Activated T-cell treated with anti-CD3 and anti-CD28 coated beads, Interleukin-2, amount 50 U/mL, for 4 hours (primary cell): ENCODE results near the gene FOXN1. TPM values are rescaled to one million over a fixed set of nuclear protein-coding genes. Genes with fewer than 3 reads are reported as not detected.

Source experiments
- ATAC-seq, 2 donors: fragments of 200-7000 bp; cut with Tn5 transposase; one replicate each; pipeline ENCODE4 v1.10.0; 2021
- DNase-seq: peaks from one replicate; pipeline ENCODE4 v3.0.0-alpha.2; 2020
- H3K27me3 Mint-ChIP-seq: one replicate; pipeline ENCODE4 v1.8.0; 2021; ENCODE audit warnings: low read depth, mixed read lengths
- H3K36me3 Mint-ChIP-seq: one replicate; pipeline ENCODE4 v1.8.0; 2022; ENCODE audit warnings: mixed read lengths; ENCODE audit not compliant: insufficient read depth
- H3K4me1 Mint-ChIP-seq: one replicate; pipeline ENCODE4 v1.8.0; 2021; ENCODE audit warnings: low read depth, mixed read lengths
- H3K4me3 Mint-ChIP-seq: one replicate; pipeline ENCODE4 v1.8.0; 2021; ENCODE audit warnings: mild to moderate bottlenecking, moderate library complexity, mixed read lengths
- H3K9me3 Mint-ChIP-seq: one replicate; pipeline ENCODE4 v1.8.0; 2021; ENCODE audit warnings: mixed read lengths
- total RNA-seq, 3 donors: library from RNA; stranded (reverse); gene quantifications; one replicate each; pipeline ENCODE4 v1.2.1, GENCODE V29; 2021

The FOXN1 gene
- total RNA-seq, 3 donors from 2014 or later: not detected

GRCh38 chr17:28533091-28533807 lies 27.1 kb downstream of the FOXN1 start:
- Mint-ChIP-seq H3K27me3 (peaks cover 1% of the 10 kb centered on the region), H3K36me3 (no peaks in the 10 kb centered on the region), H3K9me3 (no peaks in the 10 kb centered on the region), H3K4me1 (no peaks in the 10 kb centered on the region), H3K4me3 (no peak overlapping the region)
- no peak for ATAC-seq
- DNase-seq: no peak

- Mint-ChIP-seq H3K36me3 (no peaks in the 10 kb centered on the region), H3K4me1 (no peaks in the 10 kb centered on the region), H3K27me3 (peaks cover 1% of the 10 kb centered on the region), H3K4me3 (no peak overlapping the region), H3K9me3 (no peaks in the 10 kb centered on the region)
- DNase-seq (no peak), ATAC-seq (no peak)
These were observed 28.7 kb downstream of the FOXN1 start for GRCh38 chr17:28534740-28535375.

- Mint-ChIP-seq H3K4me3 (no peak overlapping the region), H3K9me3 (no peaks in the 10 kb centered on the region), H3K36me3 (no peaks in the 10 kb centered on the region), H3K27me3 (peaks cover 1% of the 10 kb centered on the region), H3K4me1 (no peaks in the 10 kb centered on the region)
- DNase-seq: no peak
- no peak for ATAC-seq
These were observed 30.5 kb downstream of the FOXN1 start for GRCh38 chr17:28536532-28537218.

GRCh38 chr17:28537219-28537610 lies 31.1 kb downstream of the FOXN1 start:
- no peaks in the 10 kb centered on the region for H3K36me3 Mint-ChIP-seq
- H3K4me3 Mint-ChIP-seq: no peak overlapping the region
- DNase-seq: no peak
- H3K27me3 Mint-ChIP-seq: peaks cover 1% of the 10 kb centered on the region
- H3K9me3 Mint-ChIP-seq: no peaks in the 10 kb centered on the region
- H3K4me1 Mint-ChIP-seq: no peaks in the 10 kb centered on the region
- no peak for ATAC-seq

GRCh38 chr17:28538296-28538895 lies 32.2 kb downstream of the FOXN1 start:
- Mint-ChIP-seq H3K4me1 (no peaks in the 10 kb centered on the region), H3K9me3 (no peaks in the 10 kb centered on the region)

GRCh38 chr17:28540231-28540630 lies 34.1 kb downstream of the FOXN1 start:
- Mint-ChIP-seq H3K9me3 (no peaks in the 10 kb centered on the region), H3K4me1 (no peaks in the 10 kb centered on the region), H3K4me3 (no peak overlapping the region), H3K36me3 (no peaks in the 10 kb centered on the region), H3K27me3 (peaks cover 1% of the 10 kb centered on the region)
- ATAC-seq (peak in 1 of 2 donors; percentile 22), DNase-seq (no peak)

More at GRCh38 chr17:28538296-28538895, 32.2 kb downstream of the FOXN1 start:
- ATAC-seq (no peak), DNase-seq (no peak)
- Mint-ChIP-seq H3K4me3 (no peak overlapping the region), H3K36me3 (no peaks in the 10 kb centered on the region), H3K27me3 (peaks cover 1% of the 10 kb centered on the region)

GRCh38 chr17:28541439-28541838 lies 35.3 kb downstream of the FOXN1 start:
- ATAC-seq: no peak
- Mint-ChIP-seq H3K4me3 (no peak overlapping the region), H3K9me3 (no peaks in the 10 kb centered on the region), H3K4me1 (no peaks in the 10 kb centered on the region), H3K27me3 (peaks cover 1% of the 10 kb centered on the region), H3K36me3 (no peaks in the 10 kb centered on the region)
- DNase-seq: no peak

GRCh38 chr17:28544402-28545140 lies 38.4 kb downstream of the FOXN1 start:
- Mint-ChIP-seq H3K4me3 (no peak overlapping the region), H3K36me3 (no peaks in the 10 kb centered on the region), H3K27me3 (no peaks in the 10 kb centered on the region), H3K4me1 (peaks cover 21% of the 10 kb centered on the region), H3K9me3 (no peaks in the 10 kb centered on the region)
- DNase-seq (no peak), ATAC-seq (no peak)

- H3K27me3 Mint-ChIP-seq: no peaks in the 10 kb centered on the region
- H3K4me1 Mint-ChIP-seq: peaks cover 27% of the 10 kb centered on the region
- no peak overlapping the region for H3K4me3 Mint-ChIP-seq
These were observed 39.0 kb downstream of the FOXN1 start for GRCh38 chr17:28545141-28545503.

GRCh38 chr17:28545787-28546415 lies 39.8 kb downstream of the FOXN1 start:
- no peak for DNase-seq
- Mint-ChIP-seq H3K27me3 (no peaks in the 10 kb centered on the region), H3K4me1 (peaks cover 35% of the 10 kb centered on the region), H3K36me3 (no peaks in the 10 kb centered on the region), H3K9me3 (no peaks in the 10 kb centered on the region), H3K4me3 (no peak overlapping the region)
- no peak for ATAC-seq

More at GRCh38 chr17:28545141-28545503, 39.0 kb downstream of the FOXN1 start:
- DNase-seq: no peak
- Mint-ChIP-seq H3K9me3 (no peaks in the 10 kb centered on the region), H3K36me3 (no peaks in the 10 kb centered on the region)
- no peak for ATAC-seq

GRCh38 chr17:28547096-28547622 lies 41.0 kb downstream of the FOXN1 start:
- Mint-ChIP-seq H3K27me3 (no peaks in the 10 kb centered on the region), H3K4me3 (no peak overlapping the region), H3K4me1 (peaks cover 45% of the 10 kb centered on the region), H3K36me3 (no peaks in the 10 kb centered on the region), H3K9me3 (no peaks in the 10 kb centered on the region)
- no peak for ATAC-seq
- DNase-seq: no peak

GRCh38 chr17:28547623-28548416 lies 41.7 kb downstream of the FOXN1 start:
- Mint-ChIP-seq H3K36me3 (no peaks in the 10 kb centered on the region), H3K4me1 (peaks cover 48% of the 10 kb centered on the region), H3K27me3 (no peaks in the 10 kb centered on the region), H3K9me3 (no peaks in the 10 kb centered on the region), H3K4me3 (no peak overlapping the region)
- DNase-seq (peak; percentile 49), ATAC-seq (peak; percentile 24 to 33)
